Measurements from ENCODE around the gene POLR2A. TPM values are rescaled to one million over a fixed set of nuclear protein-coding genes. Genes with fewer than 3 reads are reported as not detected.

Gene POLR2A
- total and polyA plus RNA-seq, 2 of the 13 experiments (the other 11 are each of a cell fraction or from before 2014, with no cell fraction given), result 17.8 to 18.3 TPM

GRCh38 chr17:7484919-7485377 is 782 bp downstream of the POLR2A start (continued):
- TF ChIP-seq, protein P1, sequence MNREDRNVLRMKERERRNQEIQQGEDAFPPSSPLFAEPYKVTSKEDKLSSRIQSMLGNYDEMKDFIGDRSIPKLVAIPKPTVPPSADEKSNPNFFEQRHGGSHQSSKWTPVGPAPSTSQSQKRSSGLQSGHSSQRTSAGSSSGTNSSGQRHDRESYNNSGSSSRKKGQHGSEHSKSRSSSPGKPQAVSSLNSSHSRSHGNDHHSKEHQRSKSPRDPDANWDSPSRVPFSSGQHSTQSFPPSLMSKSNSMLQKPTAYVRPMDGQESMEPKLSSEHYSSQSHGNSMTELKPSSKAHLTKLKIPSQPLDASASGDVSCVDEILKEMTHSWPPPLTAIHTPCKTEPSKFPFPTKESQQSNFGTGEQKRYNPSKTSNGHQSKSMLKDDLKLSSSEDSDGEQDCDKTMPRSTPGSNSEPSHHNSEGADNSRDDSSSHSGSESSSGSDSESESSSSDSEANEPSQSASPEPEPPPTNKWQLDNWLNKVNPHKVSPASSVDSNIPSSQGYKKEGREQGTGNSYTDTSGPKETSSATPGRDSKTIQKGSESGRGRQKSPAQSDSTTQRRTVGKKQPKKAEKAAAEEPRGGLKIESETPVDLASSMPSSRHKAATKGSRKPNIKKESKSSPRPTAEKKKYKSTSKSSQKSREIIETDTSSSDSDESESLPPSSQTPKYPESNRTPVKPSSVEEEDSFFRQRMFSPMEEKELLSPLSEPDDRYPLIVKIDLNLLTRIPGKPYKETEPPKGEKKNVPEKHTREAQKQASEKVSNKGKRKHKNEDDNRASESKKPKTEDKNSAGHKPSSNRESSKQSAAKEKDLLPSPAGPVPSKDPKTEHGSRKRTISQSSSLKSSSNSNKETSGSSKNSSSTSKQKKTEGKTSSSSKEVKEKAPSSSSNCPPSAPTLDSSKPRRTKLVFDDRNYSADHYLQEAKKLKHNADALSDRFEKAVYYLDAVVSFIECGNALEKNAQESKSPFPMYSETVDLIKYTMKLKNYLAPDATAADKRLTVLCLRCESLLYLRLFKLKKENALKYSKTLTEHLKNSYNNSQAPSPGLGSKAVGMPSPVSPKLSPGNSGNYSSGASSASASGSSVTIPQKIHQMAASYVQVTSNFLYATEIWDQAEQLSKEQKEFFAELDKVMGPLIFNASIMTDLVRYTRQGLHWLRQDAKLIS (CRISPR knock-in tag; IDR thresholded peaks at IDR 0.05), result no peak
- TF ChIP-seq HOXA3 (CRISPR knock-in tag; IDR thresholded peaks at IDR 0.05), result peak; percentile 79; the same call in 1 of the 2 replicates
- peak; percentile 74; the same call in 1 of the 2 replicates for TF ChIP-seq ZZZ3 (CRISPR knock-in tag; IDR thresholded peaks at IDR 0.05; ENCODE audit: borderline replicate concordance)
- no peak for TF ChIP-seq POLR2AphosphoS2 (IDR thresholded peaks at IDR 0.05; ENCODE audit: low read depth, low read length)
- TF ChIP-seq JUN (CRISPR knock-in tag; IDR thresholded peaks at IDR 0.05), result 0 out of 2 replicates have a peak, but pooled peaks have one; percentile 65
- TF ChIP-seq DNMT1 (CRISPR knock-in tag; IDR thresholded peaks at IDR 0.05), result 0 out of 2 replicates have a peak, but pooled peaks have one; percentile 25
- TF ChIP-seq RAD21 (CRISPR knock-in tag; IDR thresholded peaks at IDR 0.05), result peak; percentile 63
- TF ChIP-seq PHF5A (CRISPR knock-in tag; IDR thresholded peaks at IDR 0.05; ENCODE audit: low read depth, unreplicated experiment), result no peak
- TF ChIP-seq ZSCAN5A (CRISPR knock-in tag; IDR thresholded peaks at IDR 0.05; ENCODE audit: borderline replicate concordance), result peak; percentile 70; the same call in 1 of the 2 replicates
- TF ChIP-seq NRL (CRISPR knock-in tag; IDR thresholded peaks at IDR 0.05; ENCODE audit: borderline replicate concordance), result peak; percentile 65; the same call in 1 of the 2 replicates
- no peak for TF ChIP-seq ZNF24 (IDR thresholded peaks at IDR 0.05)
- TF ChIP-seq MEF2D (CRISPR knock-in tag; IDR thresholded peaks at IDR 0.05), result 0 out of 2 replicates have a peak, but pooled peaks have one; percentile 8
- TF ChIP-seq, protein P2, sequence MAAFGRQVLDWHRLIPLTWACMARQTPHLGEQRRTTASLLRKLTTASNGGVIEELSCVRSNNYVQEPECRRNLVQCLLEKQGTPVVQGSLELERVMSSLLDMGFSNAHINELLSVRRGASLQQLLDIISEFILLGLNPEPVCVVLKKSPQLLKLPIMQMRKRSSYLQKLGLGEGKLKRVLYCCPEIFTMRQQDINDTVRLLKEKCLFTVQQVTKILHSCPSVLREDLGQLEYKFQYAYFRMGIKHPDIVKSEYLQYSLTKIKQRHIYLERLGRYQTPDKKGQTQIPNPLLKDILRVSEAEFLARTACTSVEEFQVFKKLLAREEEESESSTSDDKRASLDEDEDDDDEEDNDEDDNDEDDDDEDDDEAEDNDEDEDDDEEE (CRISPR knock-in tag; IDR thresholded peaks at IDR 0.05), result peak; percentile 66; the same call in 1 of the 2 replicates
- no peak for TF ChIP-seq NFRKB (IDR thresholded peaks at IDR 0.05)
- TF ChIP-seq, protein P3, sequence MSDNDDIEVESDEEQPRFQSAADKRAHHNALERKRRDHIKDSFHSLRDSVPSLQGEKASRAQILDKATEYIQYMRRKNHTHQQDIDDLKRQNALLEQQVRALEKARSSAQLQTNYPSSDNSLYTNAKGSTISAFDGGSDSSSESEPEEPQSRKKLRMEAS (IDR thresholded peaks at IDR 0.05), result peak; percentile 81; the same call in 1 of the 2 replicates
- no peak for TF ChIP-seq CBFB (CRISPR knock-in tag; IDR thresholded peaks at IDR 0.05)
- 0 out of 2 replicates have a peak, but pooled peaks have one; percentile 18 for TF ChIP-seq ZBTB38 (CRISPR knock-in tag; IDR thresholded peaks at IDR 0.05)
- peak; percentile 34 for TF ChIP-seq STAG1 (CRISPR knock-in tag; IDR thresholded peaks at IDR 0.05)
- TF ChIP-seq ZNF30 (CRISPR knock-in tag; IDR thresholded peaks at IDR 0.05), result no peak

All from HepG2 (cell line).